B cell (primary cell): Measurements from ENCODE around the gene BCAR1.

Experiments
- EZH2 ChIP-seq: IDR thresholded peaks from 2 replicates; pipeline ENCODE4 v1.6.1; 2012; ENCODE audit warnings: borderline replicate concordance, low read depth, mild to moderate bottlenecking, moderate library complexity, low read length; ENCODE audit not compliant: insufficient read depth, poor library complexity, severe bottlenecking
- TF ChIP-seq, protein P1 (sequence below): fragments of 200-600 bp; IDR thresholded peaks from one replicate; pipeline ENCODE4 v1.8.0; 2022; ENCODE audit warnings: antibody characterized with exemption, mild to moderate bottlenecking

DNA sequence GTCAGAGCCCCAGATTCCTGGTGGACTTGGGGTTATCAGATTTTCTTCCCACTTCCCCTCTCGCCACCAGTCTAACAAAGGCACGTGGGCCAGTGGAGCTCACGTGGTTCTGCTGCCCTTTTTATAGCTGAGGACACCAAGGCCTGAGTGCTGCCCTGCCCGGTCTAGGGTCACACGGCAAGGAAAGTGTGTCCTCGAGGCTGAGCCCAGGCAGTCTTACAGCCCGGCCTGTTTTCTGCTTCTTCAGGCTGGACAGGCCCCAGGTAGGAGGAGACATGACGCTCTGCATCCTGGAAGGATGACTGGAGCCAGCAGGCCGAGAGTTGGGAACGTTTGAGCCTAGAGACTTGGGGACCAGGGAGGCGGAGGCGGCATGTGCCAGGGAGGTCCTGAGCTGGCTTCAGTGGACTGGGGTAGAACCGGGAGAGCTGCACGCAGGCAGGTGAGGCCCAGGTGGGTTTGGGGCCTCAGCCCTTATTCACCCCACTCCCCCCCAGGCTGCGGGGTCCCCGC lies 29.1 kb downstream of the BCAR1 start:
- TF ChIP-seq, protein P1, sequence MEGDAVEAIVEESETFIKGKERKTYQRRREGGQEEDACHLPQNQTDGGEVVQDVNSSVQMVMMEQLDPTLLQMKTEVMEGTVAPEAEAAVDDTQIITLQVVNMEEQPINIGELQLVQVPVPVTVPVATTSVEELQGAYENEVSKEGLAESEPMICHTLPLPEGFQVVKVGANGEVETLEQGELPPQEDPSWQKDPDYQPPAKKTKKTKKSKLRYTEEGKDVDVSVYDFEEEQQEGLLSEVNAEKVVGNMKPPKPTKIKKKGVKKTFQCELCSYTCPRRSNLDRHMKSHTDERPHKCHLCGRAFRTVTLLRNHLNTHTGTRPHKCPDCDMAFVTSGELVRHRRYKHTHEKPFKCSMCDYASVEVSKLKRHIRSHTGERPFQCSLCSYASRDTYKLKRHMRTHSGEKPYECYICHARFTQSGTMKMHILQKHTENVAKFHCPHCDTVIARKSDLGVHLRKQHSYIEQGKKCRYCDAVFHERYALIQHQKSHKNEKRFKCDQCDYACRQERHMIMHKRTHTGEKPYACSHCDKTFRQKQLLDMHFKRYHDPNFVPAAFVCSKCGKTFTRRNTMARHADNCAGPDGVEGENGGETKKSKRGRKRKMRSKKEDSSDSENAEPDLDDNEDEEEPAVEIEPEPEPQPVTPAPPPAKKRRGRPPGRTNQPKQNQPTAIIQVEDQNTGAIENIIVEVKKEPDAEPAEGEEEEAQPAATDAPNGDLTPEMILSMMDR, result no peak
- no peak for TF ChIP-seq EZH2
